ENCODE data around the gene DPY19L3. TPM values are rescaled to one million over a fixed set of nuclear protein-coding genes. Genes with fewer than 3 reads are reported as not detected.

The DPY19L3 gene
- total and polyA plus RNA-seq, 2 donors from 2014 or later = 4.7 to 36.7 TPM

GRCh38 chr19:32358321-32358720, 47.2 kb upstream of the DPY19L3 start:
- Histone ChIP-seq H3K4me3 (ENCODE audit: low read length in 3 of 3) (no peak overlapping the region), H3K36me3 (ENCODE audit: control insufficient read depth in 2 of 3, insufficient read depth in 3 of 3, low read length in 3 of 3) (peaks cover 15 to 46% (median 22%) of the 10 kb centered on the region in 3 donors), H3K27me3 (ENCODE audit: control insufficient read depth, insufficient read depth, low read length) (no peaks in the 10 kb centered on the region), H3K9ac (ENCODE audit: low read length in 3 of 3) (no peak overlapping the region), H3K4me1 (ENCODE audit: control insufficient read depth in 2 of 3, insufficient read depth in 2 of 3, low read depth in 1 of 3, low read length in 3 of 3) (peaks cover 0 to 4% (median 0%) of the 10 kb centered on the region in 3 donors), H3K27ac (ENCODE audit: low read depth in 2 of 2, low read length in 2 of 2) (no peak overlapping the region), H3K9me3 (ENCODE audit: control insufficient read depth in 2 of 3, insufficient read depth in 1 of 3, low read length in 3 of 3) (no peaks in the 10 kb centered on the region)
- no peak for TF ChIP-seq CTCF (IDR thresholded peaks at IDR 0.05; ENCODE audit: borderline replicate concordance, extremely low read depth, insufficient read depth)
- FAIRE-seq (no peak), DNase-seq (peak in 2 of 5 donors; percentile 45 to 58)
- intact Hi-C loops (cut with DNase I) = no loop called here

GRCh38 chr19:32359581-32359980, 46.0 kb upstream of the DPY19L3 start:
- Histone ChIP-seq H3K9me3 (ENCODE audit: control insufficient read depth in 2 of 3, insufficient read depth in 1 of 3, low read length in 3 of 3) (no peaks in the 10 kb centered on the region), H3K4me3 (ENCODE audit: low read length in 3 of 3) (no peak overlapping the region), H3K27me3 (ENCODE audit: control insufficient read depth, insufficient read depth, low read length) (no peaks in the 10 kb centered on the region), H3K4me1 (ENCODE audit: control insufficient read depth in 2 of 3, insufficient read depth in 2 of 3, low read depth in 1 of 3, low read length in 3 of 3) (peaks cover 0 to 4% (median 0%) of the 10 kb centered on the region in 3 donors), H3K36me3 (ENCODE audit: control insufficient read depth in 2 of 3, insufficient read depth in 3 of 3, low read length in 3 of 3) (peaks cover 8 to 39% (median 10%) of the 10 kb centered on the region in 3 donors), H3K27ac (ENCODE audit: low read depth in 2 of 2, low read length in 2 of 2) (no peak overlapping the region), H3K9ac (ENCODE audit: low read length in 3 of 3) (no peak overlapping the region)
- TF ChIP-seq CTCF (IDR thresholded peaks at IDR 0.05; ENCODE audit: borderline replicate concordance, extremely low read depth, insufficient read depth) = no peak
- FAIRE-seq (no peak), DNase-seq (no peak)
- intact Hi-C loops (cut with DNase I) = no loop called here

GRCh38 chr19:32361574-32362317, 43.8 kb upstream of the DPY19L3 start:
- H3K9me3 ChIP-seq (ENCODE audit: control insufficient read depth in 2 of 3, insufficient read depth in 1 of 3, low read length in 3 of 3) = no peaks in the 10 kb centered on the region
- H3K4me3 ChIP-seq (ENCODE audit: low read length in 3 of 3) = no peak overlapping the region
- no peak overlapping the region for H3K27ac ChIP-seq (ENCODE audit: low read depth in 2 of 2, low read length in 2 of 2)
- DNase-seq (no peak), FAIRE-seq (no peak)
- intact Hi-C loops (cut with DNase I) = no loop called here
- peaks cover 5 to 38% (median 5%) of the 10 kb centered on the region in 3 donors for H3K36me3 ChIP-seq (ENCODE audit: control insufficient read depth in 2 of 3, insufficient read depth in 3 of 3, low read length in 3 of 3)
- H3K4me1 ChIP-seq (ENCODE audit: control insufficient read depth in 2 of 3, insufficient read depth in 2 of 3, low read depth in 1 of 3, low read length in 3 of 3) = peaks cover 0 to 4% (median 0%) of the 10 kb centered on the region in 3 donors
- H3K27me3 ChIP-seq (ENCODE audit: control insufficient read depth, insufficient read depth, low read length) = no peaks in the 10 kb centered on the region
- no peak for TF ChIP-seq CTCF (IDR thresholded peaks at IDR 0.05; ENCODE audit: borderline replicate concordance, extremely low read depth, insufficient read depth)
- no peak overlapping the region for H3K9ac ChIP-seq (ENCODE audit: low read length in 3 of 3)
